ENCODE results near the gene RALGDS. TPM values are rescaled to one million over a fixed set of nuclear protein-coding genes. Genes with fewer than 3 reads are reported as not detected.

Gene RALGDS
- total RNA-seq, 1 experiment from 2014 or later: 26.9 TPM

DNA sequence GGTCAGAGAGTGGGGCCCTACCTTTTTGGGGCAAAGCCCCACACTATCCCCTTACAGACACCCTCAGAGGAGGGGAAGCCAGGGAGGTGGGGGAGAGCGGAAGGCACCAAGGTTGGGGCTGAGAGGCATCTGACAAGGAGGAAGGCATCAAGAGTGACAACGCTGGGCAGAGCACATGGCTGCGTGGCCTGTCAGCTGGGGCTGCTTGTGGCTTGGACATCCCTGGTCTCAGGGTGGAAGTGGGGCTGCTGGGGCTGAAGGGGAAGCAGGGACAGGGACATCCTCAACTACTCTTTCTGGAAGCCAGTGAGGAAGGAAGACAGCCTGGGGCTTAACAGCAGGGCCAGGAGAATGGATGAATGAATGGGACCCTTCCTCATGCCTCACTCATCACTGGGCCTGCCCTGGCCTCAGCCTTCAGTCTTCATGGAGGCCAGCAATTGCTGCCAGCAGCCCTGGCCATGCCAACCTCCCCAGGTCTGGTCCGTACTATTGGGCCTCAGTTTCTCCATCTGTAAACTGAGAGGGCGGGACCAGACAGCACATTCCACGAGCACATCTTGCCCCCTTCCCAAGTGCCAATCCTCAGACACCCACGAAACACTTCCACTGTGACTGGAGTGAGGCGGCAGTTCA, 993 bp upstream of the RALGDS start:
- peaks cover 31% of the 10 kb centered on the region for H3K4me1 ChIP-seq
- no peaks in the 10 kb centered on the region for H3K9me3 ChIP-seq (replicated peaks)
- no peak for DNase-seq
- no peaks in the 10 kb centered on the region for H3K27me3 ChIP-seq
- no peak overlapping the region for H3K4me3 ChIP-seq
- no peak overlapping the region for H3K27ac ChIP-seq
- H3K36me3 ChIP-seq: no peaks in the 10 kb centered on the region

DNA sequence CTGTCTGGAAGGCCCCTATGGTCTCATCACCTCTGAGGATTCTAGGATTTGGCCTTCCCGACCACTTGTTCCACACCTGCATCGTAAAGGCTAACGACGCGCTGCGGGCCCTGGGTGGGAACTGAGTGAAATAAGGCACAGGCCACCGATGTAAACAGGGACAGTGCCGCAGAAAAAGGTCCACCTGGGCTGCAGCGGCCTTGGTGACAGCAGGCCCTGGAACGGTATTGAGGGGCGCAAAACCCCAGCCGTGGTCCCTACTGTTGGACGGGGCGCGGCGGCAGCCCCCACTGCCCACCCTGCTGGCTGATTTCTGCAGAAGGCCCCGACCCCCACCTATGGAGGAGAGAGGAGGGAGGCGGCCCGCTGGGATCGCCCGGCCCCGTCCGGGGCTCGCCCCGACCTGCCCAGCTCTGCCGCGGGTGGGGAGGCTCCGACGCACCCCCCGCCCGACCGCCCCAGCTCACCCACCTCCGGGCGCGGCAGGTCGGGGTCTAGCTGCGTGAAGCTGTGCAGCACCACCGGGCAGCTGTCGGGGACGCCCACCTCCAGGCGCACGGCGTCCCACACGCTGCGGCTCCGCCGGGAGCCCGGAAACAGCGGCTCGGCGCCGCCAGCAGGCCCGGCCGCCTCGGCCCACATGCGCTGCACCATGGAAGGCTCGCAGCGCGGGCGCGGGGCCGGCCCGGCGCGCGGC, 391 bp downstream of the RALGDS start:
- Histone ChIP-seq H3K4me1 (peaks cover 21% of the 10 kb centered on the region), H3K36me3 (no peaks in the 10 kb centered on the region), H3K27ac (no peak overlapping the region), H3K27me3 (no peaks in the 10 kb centered on the region), H3K4me3 (peak overlapping the region; percentile 65), H3K9me3 (replicated peaks) (no peaks in the 10 kb centered on the region)
- peak in 1 of 2 experiments; percentile 42 for DNase-seq

DNA sequence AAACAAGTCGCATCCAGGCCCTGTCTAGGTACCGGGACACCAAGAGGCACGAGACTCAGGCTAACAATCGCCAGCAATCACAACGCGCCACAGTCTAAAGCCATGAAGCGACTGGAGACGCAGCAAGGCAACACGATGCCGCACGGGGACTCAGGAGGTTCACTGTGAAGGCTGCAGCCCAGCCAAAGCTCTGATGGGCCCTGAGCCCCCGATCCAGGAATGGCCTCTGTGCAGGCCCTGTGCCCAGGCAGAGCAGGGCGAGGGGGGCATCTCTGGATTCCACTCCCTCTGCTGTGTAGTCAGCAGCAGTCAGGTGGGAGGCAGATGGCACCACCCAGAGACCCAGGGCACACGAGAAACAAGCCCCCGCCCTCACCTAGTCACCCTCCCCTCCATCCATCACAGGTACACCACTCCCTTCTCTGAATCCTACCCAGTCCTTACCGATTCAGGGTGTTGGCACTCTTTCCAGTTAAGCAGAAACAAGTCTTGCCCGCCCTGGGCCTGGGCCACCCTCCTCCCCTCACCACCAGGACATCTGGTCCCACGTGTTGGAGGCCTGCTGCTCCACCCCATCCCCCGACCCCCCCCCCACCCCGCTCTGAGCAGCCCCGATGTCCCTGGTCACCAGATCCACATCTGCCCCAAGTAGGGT, 1.1 kb downstream of the RALGDS start:
- peaks cover 19% of the 10 kb centered on the region for H3K4me1 ChIP-seq
- H3K27me3 ChIP-seq: no peaks in the 10 kb centered on the region
- H3K9me3 ChIP-seq (replicated peaks): no peaks in the 10 kb centered on the region
- peak overlapping the region; percentile 65 for H3K4me3 ChIP-seq
- no peaks in the 10 kb centered on the region for H3K36me3 ChIP-seq
- DNase-seq: peak in 1 of 2 experiments; percentile 46
- no peak overlapping the region for H3K27ac ChIP-seq

DNA sequence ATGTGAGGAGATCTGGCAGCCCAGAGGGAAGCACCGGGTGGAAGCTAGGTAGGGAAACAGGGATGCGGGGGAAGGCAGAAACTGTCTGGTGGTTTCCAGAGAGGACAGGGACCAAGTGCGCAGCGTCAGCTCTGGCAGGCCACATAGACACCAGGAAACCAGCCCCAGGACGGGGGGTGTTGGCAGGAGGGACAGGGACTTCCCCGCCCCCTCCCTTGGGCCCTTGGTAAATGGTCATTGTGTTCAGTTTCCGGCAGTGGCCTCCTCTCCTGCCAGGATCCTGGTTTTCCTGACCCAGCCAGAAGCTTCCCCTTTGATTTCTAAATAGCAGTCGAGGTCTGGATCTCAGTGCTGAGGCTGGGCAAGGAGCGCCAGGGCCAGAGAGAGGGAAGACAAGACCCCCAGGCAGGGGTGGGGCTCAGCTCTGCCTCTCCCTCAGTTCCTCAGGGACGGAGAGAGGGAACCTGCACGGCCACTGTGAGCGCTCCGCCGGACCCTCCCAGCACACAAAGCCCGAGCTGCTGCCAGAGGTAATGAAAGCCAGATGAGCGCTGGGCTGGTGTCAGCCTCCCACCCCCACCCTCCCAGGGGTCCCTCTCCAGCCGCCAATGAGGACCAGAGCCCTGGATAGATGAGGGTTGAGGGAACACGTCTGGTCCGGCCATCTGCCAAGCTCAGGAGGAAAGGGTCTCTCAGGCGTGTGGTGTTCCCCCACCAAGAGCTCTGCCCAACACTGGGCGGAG, 1.8 kb downstream of the RALGDS start:
- Histone ChIP-seq H3K27me3 (no peaks in the 10 kb centered on the region), H3K4me1 (peaks cover 26% of the 10 kb centered on the region), H3K36me3 (no peaks in the 10 kb centered on the region), H3K4me3 (peak overlapping the region; percentile 9; the same call in 1 of the 2 replicates), H3K9me3 (replicated peaks) (no peaks in the 10 kb centered on the region), H3K27ac (no peak overlapping the region)
- no peak for DNase-seq

DNA sequence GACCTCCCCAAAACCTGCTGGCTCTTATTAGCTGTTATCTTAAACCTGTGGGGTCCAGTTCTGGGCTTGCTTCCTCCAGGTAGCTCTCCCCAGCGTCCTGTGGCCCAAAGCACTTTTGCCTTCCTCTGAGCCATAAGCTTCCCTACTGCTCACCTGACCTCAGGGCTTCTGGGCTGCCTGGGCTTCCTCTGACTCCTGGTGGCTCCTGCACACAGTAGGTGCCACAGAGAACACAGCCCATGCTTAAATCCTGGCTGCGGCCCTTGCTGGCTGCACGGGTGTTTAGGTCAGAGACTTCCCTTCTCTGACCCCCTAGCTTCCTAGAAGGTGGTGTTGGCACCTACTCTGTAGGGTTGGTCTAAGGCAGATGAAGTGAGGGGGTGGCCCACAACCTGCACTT, 2.5 kb downstream of the RALGDS start:
- peaks cover 33% of the 10 kb centered on the region for H3K4me1 ChIP-seq
- H3K27ac ChIP-seq: no peak overlapping the region

DNA sequence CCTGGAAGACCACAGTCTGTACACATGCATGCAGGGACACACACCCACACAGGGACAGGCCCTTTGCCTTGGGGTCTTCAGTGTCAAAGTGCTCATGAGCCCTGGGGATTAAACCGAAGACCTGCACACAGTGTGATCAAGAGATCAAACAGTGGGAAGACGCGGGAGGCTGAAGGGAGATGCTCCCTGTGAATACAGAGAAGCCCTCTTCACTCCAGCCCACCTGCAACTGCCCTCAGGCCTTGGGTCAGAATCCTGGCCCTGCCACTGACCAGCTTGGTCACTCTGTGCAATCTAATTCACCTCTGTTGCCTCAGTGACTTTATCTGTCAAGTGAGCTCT, 2.9 kb downstream of the RALGDS start:
- no peak for DNase-seq

More for the DNA sequence above, 2.5 kb downstream of the RALGDS start:
- no peak for DNase-seq
- Histone ChIP-seq H3K4me3 (no peak overlapping the region), H3K9me3 (replicated peaks) (no peaks in the 10 kb centered on the region), H3K36me3 (no peaks in the 10 kb centered on the region), H3K27me3 (no peaks in the 10 kb centered on the region)

DNA sequence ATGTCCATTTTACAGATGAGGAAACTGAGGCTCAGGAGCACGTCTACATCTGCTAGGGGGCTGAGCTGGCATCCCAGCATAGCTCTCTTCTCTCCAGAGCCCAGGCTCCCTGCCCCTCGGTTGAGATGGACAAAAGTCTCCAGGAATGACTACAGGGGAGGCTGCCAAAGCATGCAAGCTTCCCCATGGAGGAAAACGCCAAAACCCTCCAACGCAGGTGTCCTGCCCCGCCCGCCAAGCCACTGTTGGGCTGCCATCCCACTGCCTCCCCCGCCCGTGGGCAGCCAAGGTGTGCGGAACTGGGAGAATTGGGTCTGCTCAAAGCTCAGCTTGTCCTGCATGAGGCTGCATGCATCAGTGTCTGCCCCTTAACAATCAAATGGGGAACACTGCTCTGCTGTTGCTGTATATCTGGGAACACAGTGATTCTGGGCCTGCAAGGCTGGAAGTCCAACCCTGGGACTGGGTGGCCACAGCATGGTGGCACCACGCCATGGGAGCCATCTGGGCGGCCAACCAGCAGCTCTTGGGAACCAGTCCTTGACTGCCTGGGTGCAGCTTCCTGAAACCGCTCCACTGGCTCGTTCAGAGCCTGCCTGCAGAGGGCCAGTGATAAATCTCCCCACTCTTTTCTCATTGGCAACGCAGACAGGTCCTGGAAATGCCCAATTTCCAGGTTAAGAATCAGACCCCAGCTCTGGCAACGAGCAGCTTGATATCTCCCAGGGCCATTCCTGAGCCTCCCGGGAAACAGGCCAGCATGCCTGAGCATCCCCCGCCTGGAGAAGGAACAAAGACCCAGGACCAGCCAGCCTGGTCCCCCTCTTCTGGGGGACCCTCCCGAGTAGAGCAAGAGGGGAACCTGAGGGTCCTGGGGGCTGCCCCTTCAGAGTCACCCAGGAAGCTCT, 3.5 kb downstream of the RALGDS start:
- no peak overlapping the region for H3K27ac ChIP-seq
- DNase-seq: no peak

More for the DNA sequence above, 2.9 kb downstream of the RALGDS start:
- H3K27me3 ChIP-seq: no peaks in the 10 kb centered on the region
- no peaks in the 10 kb centered on the region for H3K36me3 ChIP-seq
- no peaks in the 10 kb centered on the region for H3K9me3 ChIP-seq (replicated peaks)
- no peak overlapping the region for H3K27ac ChIP-seq
- peaks cover 36% of the 10 kb centered on the region for H3K4me1 ChIP-seq
- H3K4me3 ChIP-seq: no peak overlapping the region

DNA sequence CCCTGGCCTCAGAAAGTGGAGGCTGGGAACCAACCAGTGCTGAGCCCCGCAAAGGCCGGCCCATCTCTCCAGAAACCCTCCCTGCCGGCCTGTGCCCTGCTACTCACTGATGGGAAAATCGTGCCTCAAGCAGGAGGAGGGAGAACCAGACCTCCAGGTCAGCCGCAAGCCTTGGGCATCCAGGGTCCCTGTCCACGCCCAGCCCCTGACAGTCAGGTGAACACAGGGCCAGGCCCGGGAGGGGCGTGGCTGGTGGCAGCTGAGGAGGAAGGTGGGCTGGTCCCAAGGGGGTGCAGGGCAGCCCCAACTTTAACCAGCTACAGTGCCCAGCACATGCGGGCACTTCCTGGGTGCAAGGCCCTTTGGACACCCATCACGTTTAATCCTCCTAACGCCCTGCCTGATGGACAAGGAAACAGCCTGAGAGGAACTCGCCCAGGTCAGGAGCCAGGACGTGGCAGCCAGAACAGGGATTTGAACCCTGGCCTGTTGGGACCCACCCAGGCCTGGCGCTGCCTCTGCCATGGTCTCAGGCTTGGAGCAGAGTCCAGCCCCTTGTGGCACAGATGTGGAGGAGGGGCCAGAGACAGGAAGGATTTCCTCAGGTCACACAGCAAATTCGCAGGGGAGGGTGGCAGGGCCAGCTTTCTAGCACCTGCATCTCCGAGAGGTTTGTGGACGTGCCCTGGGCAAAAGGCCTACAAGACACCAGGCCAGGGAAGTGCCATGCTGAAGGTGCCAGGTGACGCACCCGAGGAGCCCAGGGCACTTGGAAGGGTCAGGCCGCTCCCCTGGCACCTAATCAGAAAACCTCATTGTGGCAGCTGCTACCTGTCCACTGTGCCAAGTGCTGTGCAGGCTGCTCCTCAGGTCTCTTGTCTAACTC, 4.5 kb downstream of the RALGDS start:
- no peak overlapping the region for H3K4me3 ChIP-seq
- H3K36me3 ChIP-seq: no peaks in the 10 kb centered on the region
- DNase-seq: no peak
- H3K4me1 ChIP-seq: peaks cover 37% of the 10 kb centered on the region
- no peaks in the 10 kb centered on the region for H3K9me3 ChIP-seq (replicated peaks)
- no peak overlapping the region for H3K27ac ChIP-seq
- H3K27me3 ChIP-seq: no peaks in the 10 kb centered on the region

More for the DNA sequence above, 3.5 kb downstream of the RALGDS start:
- peaks cover 38% of the 10 kb centered on the region for H3K4me1 ChIP-seq
- H3K4me3 ChIP-seq: no peak overlapping the region
- no peaks in the 10 kb centered on the region for H3K36me3 ChIP-seq
- no peaks in the 10 kb centered on the region for H3K9me3 ChIP-seq (replicated peaks)
- H3K27me3 ChIP-seq: no peaks in the 10 kb centered on the region

DNA sequence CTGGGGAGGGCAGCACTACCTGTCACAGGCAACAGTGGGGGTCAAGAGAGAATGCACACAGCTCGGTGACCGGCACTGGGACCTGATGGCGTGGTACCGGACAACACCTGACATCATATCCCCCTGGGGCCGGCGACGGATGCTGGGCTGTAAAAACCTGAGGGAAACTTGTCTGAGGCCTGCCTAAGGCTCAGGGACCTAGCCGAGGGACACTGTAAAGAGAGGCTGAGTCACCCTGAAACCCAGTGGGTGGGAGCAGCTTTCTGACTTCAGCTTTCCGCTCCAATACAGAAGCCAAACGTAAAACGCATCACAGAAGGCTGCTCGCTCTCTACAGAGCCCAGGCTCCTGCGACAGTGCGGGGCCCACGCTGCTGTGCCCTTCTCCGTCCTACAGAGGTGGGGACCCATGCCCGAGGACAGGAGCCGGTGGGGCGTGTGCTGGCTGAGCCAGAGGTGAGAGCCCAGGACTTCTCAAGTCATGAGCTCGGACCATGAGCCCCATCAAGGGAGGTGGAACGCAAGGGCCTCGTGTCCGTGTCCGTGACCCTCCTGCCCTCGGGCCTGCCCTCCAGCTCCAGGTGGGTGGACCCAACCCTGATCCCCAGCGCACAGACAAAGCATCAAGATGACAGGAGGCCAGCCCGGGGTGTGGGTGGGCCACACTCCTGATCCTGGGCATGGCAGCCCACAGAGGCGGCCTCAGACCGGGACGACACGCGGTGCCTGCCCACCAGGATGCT, 5.3 kb downstream of the RALGDS start:
- no peak overlapping the region for H3K27ac ChIP-seq
- H3K4me1 ChIP-seq: peaks cover 33% of the 10 kb centered on the region
- H3K36me3 ChIP-seq: no peaks in the 10 kb centered on the region
- no peaks in the 10 kb centered on the region for H3K9me3 ChIP-seq (replicated peaks)
- H3K4me3 ChIP-seq: no peak overlapping the region
- no peak for DNase-seq
- no peaks in the 10 kb centered on the region for H3K27me3 ChIP-seq

DNA sequence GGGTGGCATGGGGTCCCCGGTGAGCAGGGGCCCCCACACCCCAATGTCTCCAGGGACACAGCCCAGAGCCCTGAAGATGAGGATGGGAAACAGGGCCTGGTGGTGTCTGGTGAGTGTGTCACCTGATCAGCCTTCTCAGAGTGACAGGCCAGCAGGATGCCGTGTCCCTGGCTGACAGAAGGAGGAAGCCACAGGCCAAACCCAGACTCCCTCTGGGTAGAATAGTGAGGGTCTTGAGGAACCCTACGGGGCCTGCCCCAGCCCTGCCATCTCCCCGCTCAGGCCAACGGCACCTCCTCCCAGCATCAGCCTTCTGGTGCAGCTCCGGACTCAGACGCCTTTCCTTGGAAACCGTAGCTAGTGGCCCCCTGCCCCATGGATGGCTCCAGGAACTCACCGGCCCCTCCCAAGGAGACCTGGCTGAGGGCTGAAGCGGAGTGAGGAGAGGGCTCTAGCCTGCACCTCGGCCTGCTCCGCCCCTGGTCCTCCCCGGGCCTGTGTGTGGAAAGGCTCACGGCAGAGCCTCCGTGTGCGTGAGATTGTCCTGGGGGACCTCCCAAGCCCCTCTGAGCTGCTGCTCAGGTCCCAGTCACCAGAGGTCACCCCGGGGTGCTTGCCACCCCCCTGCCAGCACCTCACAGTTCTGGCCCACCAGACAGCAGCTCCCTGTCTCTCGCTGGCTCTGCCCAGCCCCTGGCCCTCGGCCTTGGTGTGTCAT, 6.0 kb downstream of the RALGDS start:
- H3K27ac ChIP-seq: peak overlapping the region; percentile 53

DNA sequence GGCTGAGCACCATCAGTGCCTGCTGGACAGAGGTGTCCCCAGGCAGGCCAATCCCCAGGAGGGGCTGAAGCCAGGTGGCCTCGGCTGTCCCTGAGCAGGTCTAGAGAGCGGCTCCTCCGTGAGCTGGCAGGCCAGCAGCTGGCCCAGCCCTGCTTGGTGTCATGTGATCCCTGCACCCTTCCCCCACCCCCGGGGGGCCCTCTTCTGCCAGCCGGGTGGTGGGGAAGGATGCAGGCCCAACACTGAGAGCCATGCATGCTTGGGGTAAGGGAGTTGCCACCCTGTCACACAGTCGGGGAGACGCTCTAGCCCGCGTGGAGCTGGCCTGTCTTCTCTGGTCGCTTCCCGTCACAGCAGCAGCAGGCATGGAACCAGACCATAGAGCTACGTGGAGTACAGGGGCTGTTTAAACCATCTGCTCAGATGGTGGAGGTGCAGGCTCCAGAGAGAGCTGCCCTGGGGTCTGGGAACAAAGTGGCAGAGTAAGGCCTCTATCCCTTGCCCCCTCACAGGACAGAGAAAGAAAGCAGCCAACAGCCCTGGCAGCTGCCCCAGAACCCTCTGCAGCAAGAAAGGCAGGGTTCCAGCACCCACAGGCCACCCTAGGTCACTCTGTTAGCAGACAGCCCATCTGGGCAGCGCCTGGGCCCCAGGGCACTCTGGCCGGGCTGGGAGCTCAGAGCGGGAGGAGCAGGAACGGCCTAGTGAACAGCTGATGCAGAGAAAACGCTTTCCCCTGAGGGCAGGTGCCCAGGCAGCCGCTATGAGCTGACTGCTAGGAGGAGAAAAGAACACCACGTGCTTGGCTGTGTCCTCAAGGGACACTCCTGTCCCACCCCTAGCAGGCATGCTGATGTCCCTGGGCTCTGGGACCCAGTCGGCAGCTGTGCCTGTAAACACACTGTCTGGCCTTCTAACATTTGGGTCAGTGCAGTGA, 6.8 kb downstream of the RALGDS start:
- Histone ChIP-seq H3K4me1 (peaks cover 29% of the 10 kb centered on the region), H3K36me3 (no peaks in the 10 kb centered on the region), H3K27ac (peak overlapping the region; percentile 53), H3K9me3 (replicated peaks) (no peaks in the 10 kb centered on the region), H3K27me3 (no peaks in the 10 kb centered on the region), H3K4me3 (peak overlapping the region; percentile 1; the same call in 1 of the 2 replicates)
- peak; percentile 93 to 95 for DNase-seq

More for the DNA sequence above, 6.0 kb downstream of the RALGDS start:
- no peaks in the 10 kb centered on the region for H3K36me3 ChIP-seq
- no peak for DNase-seq
- no peak overlapping the region for H3K4me3 ChIP-seq
- no peaks in the 10 kb centered on the region for H3K27me3 ChIP-seq
- peaks cover 33% of the 10 kb centered on the region for H3K4me1 ChIP-seq
- H3K9me3 ChIP-seq (replicated peaks): no peaks in the 10 kb centered on the region
